LNCaP clone FGC (cell line): Measurements from ENCODE around the gene CASKIN1.

Source experiments
- DNase-seq: peaks from one replicate; pipeline ENCODE4 v3.0.0-alpha.2; 2011; ENCODE audit warnings: low read depth
- H3K4me3 ChIP-seq: 2 replicates; pipeline ENCODE4 v1.5.1; 2011; ENCODE audit warnings: mild to moderate bottlenecking, low read depth, low read length, control low read depth
- TF ChIP-seq, protein P1 (sequence below): IDR thresholded peaks from 2 replicates; pipeline ENCODE4 v1.5.1; 2012; ENCODE audit warnings: mild to moderate bottlenecking; ENCODE audit not compliant: control insufficient read depth, insufficient read depth; ENCODE audit errors: extremely low read depth

Gene CASKIN1

DNA sequence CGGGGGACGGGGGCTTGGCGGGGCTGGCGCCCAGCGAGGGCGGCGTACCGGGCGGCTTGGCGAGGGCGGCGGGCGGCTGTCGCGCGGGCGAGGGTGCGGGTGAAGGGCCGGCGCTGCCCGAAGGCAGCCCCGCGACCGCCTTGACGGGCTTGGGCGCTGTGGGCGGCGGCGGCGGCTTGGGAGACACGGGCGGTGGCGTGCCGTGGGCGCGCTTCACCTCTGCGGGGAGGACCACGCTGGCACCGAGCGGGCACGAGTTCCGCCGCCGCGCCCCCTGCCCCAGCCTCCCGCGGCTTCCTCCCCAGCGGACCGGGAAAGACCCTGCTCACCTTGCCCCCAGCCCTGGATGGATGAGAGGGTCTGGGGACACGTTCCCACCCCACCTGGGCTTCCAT lies 17.3 kb downstream of the CASKIN1 start:
- no peak for DNase-seq
- TF ChIP-seq, protein P1, sequence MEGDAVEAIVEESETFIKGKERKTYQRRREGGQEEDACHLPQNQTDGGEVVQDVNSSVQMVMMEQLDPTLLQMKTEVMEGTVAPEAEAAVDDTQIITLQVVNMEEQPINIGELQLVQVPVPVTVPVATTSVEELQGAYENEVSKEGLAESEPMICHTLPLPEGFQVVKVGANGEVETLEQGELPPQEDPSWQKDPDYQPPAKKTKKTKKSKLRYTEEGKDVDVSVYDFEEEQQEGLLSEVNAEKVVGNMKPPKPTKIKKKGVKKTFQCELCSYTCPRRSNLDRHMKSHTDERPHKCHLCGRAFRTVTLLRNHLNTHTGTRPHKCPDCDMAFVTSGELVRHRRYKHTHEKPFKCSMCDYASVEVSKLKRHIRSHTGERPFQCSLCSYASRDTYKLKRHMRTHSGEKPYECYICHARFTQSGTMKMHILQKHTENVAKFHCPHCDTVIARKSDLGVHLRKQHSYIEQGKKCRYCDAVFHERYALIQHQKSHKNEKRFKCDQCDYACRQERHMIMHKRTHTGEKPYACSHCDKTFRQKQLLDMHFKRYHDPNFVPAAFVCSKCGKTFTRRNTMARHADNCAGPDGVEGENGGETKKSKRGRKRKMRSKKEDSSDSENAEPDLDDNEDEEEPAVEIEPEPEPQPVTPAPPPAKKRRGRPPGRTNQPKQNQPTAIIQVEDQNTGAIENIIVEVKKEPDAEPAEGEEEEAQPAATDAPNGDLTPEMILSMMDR, result no peak
- no peak overlapping the region for H3K4me3 ChIP-seq

DNA sequence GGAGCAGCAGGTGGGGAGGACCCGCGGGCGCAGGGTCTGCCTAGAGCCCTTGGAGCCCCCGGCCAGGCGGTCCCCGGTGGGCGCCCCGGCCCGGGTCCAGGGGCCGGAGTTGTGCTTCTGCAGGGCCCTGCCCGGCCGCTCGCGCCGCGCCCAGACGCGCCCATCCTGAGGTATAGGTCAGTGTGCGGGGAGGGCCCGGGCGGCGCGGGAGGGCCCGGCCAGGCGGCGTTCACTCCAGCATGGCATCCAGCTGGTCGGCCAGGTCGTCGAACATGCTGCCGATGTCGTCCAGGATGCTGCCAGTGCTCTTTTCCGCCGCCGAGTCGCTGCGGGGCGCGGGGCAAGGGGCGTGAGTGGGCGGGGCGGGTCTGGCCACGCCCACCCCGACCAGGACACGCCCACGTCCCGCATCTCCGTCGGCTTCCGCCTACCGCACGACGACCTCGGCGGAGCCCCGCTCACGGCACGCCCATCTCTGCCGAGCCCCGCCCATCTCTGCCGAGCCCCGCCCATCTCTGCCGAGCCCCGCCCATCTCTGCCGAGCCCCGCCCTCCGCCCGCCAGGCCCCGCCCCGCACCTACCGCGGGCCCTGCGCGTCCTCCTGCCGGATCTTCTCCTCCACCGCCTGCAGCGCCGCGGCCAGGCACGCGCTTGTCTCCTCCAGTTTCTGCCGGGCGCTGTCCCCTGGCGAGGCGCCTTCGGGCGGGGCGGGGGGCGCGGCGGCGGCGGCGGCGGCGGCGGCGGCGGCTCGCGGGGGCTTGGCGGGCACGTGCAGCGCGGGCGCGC lies 17.9 kb downstream of the CASKIN1 start:
- no peak for DNase-seq
- TF ChIP-seq, protein P1, result no peak
- no peak overlapping the region for H3K4me3 ChIP-seq

- TF ChIP-seq, protein P1, result no peak
- no peak overlapping the region for H3K4me3 ChIP-seq
- DNase-seq, result no peak
These were observed 18.8 kb downstream of the CASKIN1 start for GRCh38 chr16:2177561-2177960.

GRCh38 chr16:2177101-2177500 lies 19.3 kb downstream of the CASKIN1 start:
- H3K4me3 ChIP-seq, result no peak overlapping the region
- no peak for DNase-seq
- TF ChIP-seq, protein P1, result no peak

- TF ChIP-seq, protein P1, result no peak
- no peak for DNase-seq
- H3K4me3 ChIP-seq, result no peak overlapping the region
These were observed 20.4 kb downstream of the CASKIN1 start for GRCh38 chr16:2176047-2176446.

GRCh38 chr16:2175454-2175853 lies 21.0 kb downstream of the CASKIN1 start:
- H3K4me3 ChIP-seq, result no peak overlapping the region
- TF ChIP-seq, protein P1, result no peak
- no peak for DNase-seq

- TF ChIP-seq, protein P1, result no peak
- DNase-seq, result no peak
- no peak overlapping the region for H3K4me3 ChIP-seq
These were observed 21.8 kb downstream of the CASKIN1 start for GRCh38 chr16:2174396-2175131.
